Peyer's patch (tissue), 4 donors: Measurements from ENCODE around the gene IQSEC3. TPM values are rescaled to one million over a fixed set of nuclear protein-coding genes. Genes with fewer than 3 reads are reported as not detected.

Experiments
- DNase-seq, 3 donors: peaks; one replicate each; pipeline ENCODE4 v3.0.0-alpha.2; 2017 to 2019
- H3K27ac ChIP-seq, 4 donors: fragments of 200-600 bp; sonication (generic); one replicate each; pipeline ENCODE4 v1.5.1; 2016 to 2019
- H3K27me3 ChIP-seq, 2 donors: fragments of 200-600 bp; sonication (generic); one replicate each; pipeline ENCODE4 v1.5.1; 2019
- H3K36me3 ChIP-seq, 3 donors: fragments of 200-600 bp; sonication (generic); one replicate each; pipeline ENCODE4 v1.5.1; 2016 to 2019
- H3K4me1 ChIP-seq, 4 donors: fragments of 200-600 bp; sonication (generic); one replicate each; pipeline ENCODE4 v1.5.1; 2016 to 2019
- H3K4me3 ChIP-seq, 4 donors: fragments of 200-600 bp; sonication (generic); 1 replicate in 3 of 4; 2 replicates in 1 of 4; pipeline ENCODE4 v1.5.1; 2016 to 2019; ENCODE audit warnings: mild to moderate bottlenecking in 1 of 4
- H3K9me3 ChIP-seq, 4 donors: fragments of 200-600 bp; sonication (generic); one replicate each; pipeline ENCODE4 v1.5.1; 2016 to 2019; ENCODE audit warnings: mild to moderate bottlenecking in 1 of 4
- CTCF ChIP-seq, 6 experiments: fragments of 450-650 bp in 4 of 6; fragments of 200-600 bp in 2 of 6; sonication (generic) in 1 of 6; IDR thresholded peaks; one replicate each; pipeline ENCODE4 v1.5.1; 2017 to 2019; ENCODE audit warnings: antibody characterized with exemption in 6 of 6, mild to moderate bottlenecking in 3 of 6, moderate library complexity in 1 of 6
- POLR2A ChIP-seq, 2 donors: fragments of 450-650 bp; IDR thresholded peaks; one replicate each; pipeline ENCODE4 v1.5.1; 2017; ENCODE audit warnings: antibody characterized with exemption in 2 of 2, mild to moderate bottlenecking in 2 of 2, moderate library complexity in 2 of 2
- total RNA-seq, 4 donors: library from RNA; depleted of rRNA; stranded (reverse); fragments of >200 nt; gene quantifications; one replicate each; pipeline ENCODE4 v1.1.0, GENCODE V29; 2016

Gene IQSEC3
- total RNA-seq, 4 donors from 2014 or later, result 0.35 to 3.3 (median 0.58) TPM

GRCh38 chr12:80681-81190 is 14.2 kb downstream of the IQSEC3 start:
- TF ChIP-seq POLR2A (IDR thresholded peaks at IDR 0.05), result no peak
- TF ChIP-seq CTCF (IDR thresholded peaks at IDR 0.05), result no peak
- H3K27me3 ChIP-seq, result peaks cover 0 to 4% of the 10 kb centered on the region in 2 donors
- H3K36me3 ChIP-seq, result no peaks in the 10 kb centered on the region
- no peaks in the 10 kb centered on the region for H3K4me1 ChIP-seq
- H3K9me3 ChIP-seq, result no peaks in the 10 kb centered on the region
- H3K27ac ChIP-seq, result no peak overlapping the region
- no peak overlapping the region for H3K4me3 ChIP-seq
- DNase-seq, result no peak

GRCh38 chr12:82740-83139 is 16.2 kb downstream of the IQSEC3 start:
- no peak overlapping the region for H3K4me3 ChIP-seq
- H3K36me3 ChIP-seq, result no peaks in the 10 kb centered on the region
- H3K9me3 ChIP-seq, result no peaks in the 10 kb centered on the region
- H3K27ac ChIP-seq, result no peak overlapping the region
- no peak for DNase-seq
- TF ChIP-seq POLR2A (IDR thresholded peaks at IDR 0.05), result no peak
- no peak for TF ChIP-seq CTCF (IDR thresholded peaks at IDR 0.05)
- no peaks in the 10 kb centered on the region for H3K27me3 ChIP-seq
- H3K4me1 ChIP-seq, result no peaks in the 10 kb centered on the region

DNA sequence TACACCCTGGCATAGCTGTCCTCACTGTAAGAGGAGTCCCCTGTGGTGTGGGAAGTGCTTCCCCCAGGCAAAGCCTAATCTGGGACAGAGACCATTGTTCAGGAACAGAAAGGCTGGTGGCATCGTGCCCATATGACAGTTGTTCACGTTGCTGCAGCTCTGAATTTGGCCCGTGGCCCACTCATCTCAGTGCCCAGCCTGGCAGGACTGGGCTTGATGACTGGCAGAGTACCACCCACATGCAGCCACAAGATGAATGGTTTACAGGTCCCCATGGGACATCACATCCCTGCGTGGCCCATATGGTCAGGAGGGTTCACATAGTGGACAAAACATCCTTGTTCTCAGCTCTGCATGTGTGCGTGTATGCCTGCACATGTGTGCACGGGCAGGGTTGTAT is 17.5 kb downstream of the IQSEC3 start:
- TF ChIP-seq POLR2A (IDR thresholded peaks at IDR 0.05) (no peak), CTCF (IDR thresholded peaks at IDR 0.05) (no peak)
- no peaks in the 10 kb centered on the region for H3K9me3 ChIP-seq

DNA sequence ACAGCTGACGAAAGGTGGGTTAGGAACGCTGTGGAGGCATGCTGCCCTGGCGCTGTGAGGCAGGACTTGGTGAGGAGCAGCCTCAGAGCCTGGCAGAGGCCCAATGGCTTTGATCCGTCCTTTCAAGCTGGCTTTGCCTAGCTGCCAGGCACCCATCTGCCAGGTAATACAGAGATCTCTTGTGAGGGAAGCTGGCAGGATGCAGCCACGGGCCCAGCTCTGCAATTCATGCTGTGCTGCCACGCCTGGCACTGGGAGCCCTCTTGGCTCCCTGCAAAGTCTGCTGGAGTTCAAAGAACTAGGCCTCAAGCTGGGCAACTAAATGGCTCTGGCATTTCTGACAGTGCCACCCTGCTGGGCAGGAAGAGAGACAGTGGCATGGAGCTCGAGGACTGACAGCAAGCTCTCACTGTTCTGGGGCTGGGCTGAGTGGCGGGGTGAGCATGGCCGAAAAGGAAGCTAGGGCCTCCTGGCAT is 18.7 kb downstream of the IQSEC3 start:
- Histone ChIP-seq H3K4me3 (no peak overlapping the region), H3K27ac (no peak overlapping the region), H3K9me3 (no peaks in the 10 kb centered on the region), H3K4me1 (no peaks in the 10 kb centered on the region), H3K36me3 (no peaks in the 10 kb centered on the region), H3K27me3 (no peaks in the 10 kb centered on the region)
- TF ChIP-seq POLR2A (IDR thresholded peaks at IDR 0.05) (no peak), CTCF (IDR thresholded peaks at IDR 0.05) (no peak)
- DNase-seq, result no peak

More for the DNA sequence above, 17.5 kb downstream of the IQSEC3 start:
- H3K27me3 ChIP-seq, result no peaks in the 10 kb centered on the region
- no peaks in the 10 kb centered on the region for H3K4me1 ChIP-seq
- no peak for DNase-seq
- H3K4me3 ChIP-seq, result no peak overlapping the region
- H3K27ac ChIP-seq, result no peak overlapping the region
- H3K36me3 ChIP-seq, result no peaks in the 10 kb centered on the region

GRCh38 chr12:87315-87714 is 20.7 kb downstream of the IQSEC3 start:
- DNase-seq, result no peak
- no peaks in the 10 kb centered on the region for H3K4me1 ChIP-seq
- H3K4me3 ChIP-seq, result no peak overlapping the region
- TF ChIP-seq POLR2A (IDR thresholded peaks at IDR 0.05) (no peak), CTCF (IDR thresholded peaks at IDR 0.05) (no peak)
- no peak overlapping the region for H3K27ac ChIP-seq
- H3K9me3 ChIP-seq, result no peaks in the 10 kb centered on the region
- H3K27me3 ChIP-seq, result no peaks in the 10 kb centered on the region
- no peaks in the 10 kb centered on the region for H3K36me3 ChIP-seq

DNA sequence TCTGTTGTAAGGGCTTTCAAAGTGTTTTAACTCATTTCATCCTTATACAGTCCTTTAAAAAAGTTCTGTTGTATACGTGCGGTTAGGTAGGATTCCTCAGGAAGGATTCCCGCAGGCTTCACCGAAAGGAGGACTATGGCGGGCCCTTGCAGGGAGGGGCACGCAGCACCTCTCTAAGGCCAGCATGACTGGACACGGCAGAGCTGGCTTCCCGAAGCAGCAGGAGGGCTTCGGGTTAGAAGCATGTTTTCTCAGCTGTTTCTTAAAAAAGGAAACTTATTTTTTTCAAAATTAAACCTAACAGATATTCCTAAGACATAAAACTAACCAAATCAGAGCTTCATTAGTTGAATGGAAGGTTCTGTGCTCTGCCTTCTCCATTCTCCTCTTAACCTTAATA is 21.3 kb downstream of the IQSEC3 start:
- Histone ChIP-seq H3K9me3 (no peaks in the 10 kb centered on the region), H3K4me3 (no peak overlapping the region), H3K27ac (no peak overlapping the region), H3K4me1 (no peaks in the 10 kb centered on the region), H3K36me3 (no peaks in the 10 kb centered on the region), H3K27me3 (no peaks in the 10 kb centered on the region)
- TF ChIP-seq CTCF (IDR thresholded peaks at IDR 0.05) (no peak), POLR2A (IDR thresholded peaks at IDR 0.05) (no peak)
- DNase-seq, result no peak
